Stimulated activated CD8-positive, alpha-beta memory T cell treated with anti-CD3 and anti-CD28 coated beads, Interleukin-12 subunit alpha, Interleukin-12 subunit beta, amount 100 ng/mL, for 24 hours (primary cell): Measurements from ENCODE around the gene GGCT.
"Not testable (repeated sequence)": the region's sequence is repeated elsewhere in the genome, so short reads cannot be mapped to it uniquely, and the experiment has no call there.

Experiments used
- DNase-seq: peaks from one replicate; pipeline ENCODE4 v3.0.0-alpha.2; 2020; ENCODE audit errors: extremely low read depth

GGCT gene

GRCh38 chr7:30515761-30516160, 11.1 kb upstream of the GGCT start:
- DNase-seq = no peak

- DNase-seq = no peak
These were observed 10.1 kb upstream of the GGCT start for GRCh38 chr7:30514776-30515175.

- DNase-seq = no peak
These were observed 9.5 kb upstream of the GGCT start for GRCh38 chr7:30514177-30514576.

- no peak for DNase-seq
These were observed 9.1 kb upstream of the GGCT start for GRCh38 chr7:30513762-30514161.

GRCh38 chr7:30511973-30512662, 7.5 kb upstream of the GGCT start:
- DNase-seq = no peak

- DNase-seq = no peak
These were observed 6.9 kb upstream of the GGCT start for GRCh38 chr7:30511494-30511893.

GRCh38 chr7:30510124-30511075, 5.8 kb upstream of the GGCT start:
- no peak for DNase-seq

GRCh38 chr7:30509171-30509857, 4.7 kb upstream of the GGCT start:
- DNase-seq = not testable (repeated sequence)

GRCh38 chr7:30507346-30507900, 2.8 kb upstream of the GGCT start:
- not testable (repeated sequence) for DNase-seq

GRCh38 chr7:30505174-30505697, 607 bp upstream of the GGCT start:
- no peak for DNase-seq

GRCh38 chr7:30503274-30504212, 1.1 kb downstream of the GGCT start:
- DNase-seq = no peak

- DNase-seq = no peak
These were observed 2.0 kb downstream of the GGCT start for GRCh38 chr7:30502470-30503251.

- no peak for DNase-seq
These were observed 3.4 kb downstream of the GGCT start for GRCh38 chr7:30501264-30501663.

- DNase-seq = no peak
These were observed 11.4 kb downstream of the GGCT start for GRCh38 chr7:30493228-30493627.

- no peak for DNase-seq
These were observed 13.2 kb downstream of the GGCT start for GRCh38 chr7:30491417-30491816.

- no peak for DNase-seq
These were observed 17.3 kb downstream of the GGCT start for GRCh38 chr7:30487371-30487770.

- DNase-seq = no peak
These were observed 19.0 kb downstream of the GGCT start for GRCh38 chr7:30485667-30486066.

GRCh38 chr7:30481416-30481815, 23.2 kb downstream of the GGCT start:
- DNase-seq = not testable (repeated sequence)

- no peak for DNase-seq
These were observed 25.2 kb downstream of the GGCT start for GRCh38 chr7:30479202-30480120.
